GOT3 (cell line): ENCODE measurements around the gene ZNF598.
A peak's percentile ranks its signal among the peaks of the same experiment; 100 is the strongest.
"Not testable (repeated sequence)": the region's sequence is repeated elsewhere in the genome, so short reads cannot be mapped to it uniquely, and the experiment has no call there.

Experiments
- DNase-seq: peaks from one replicate; lab custom pipeline; 2025; ENCODE audit warnings: mixed read lengths; lab: John Stamatoyannopoulos, UW

ZNF598 gene

DNA sequence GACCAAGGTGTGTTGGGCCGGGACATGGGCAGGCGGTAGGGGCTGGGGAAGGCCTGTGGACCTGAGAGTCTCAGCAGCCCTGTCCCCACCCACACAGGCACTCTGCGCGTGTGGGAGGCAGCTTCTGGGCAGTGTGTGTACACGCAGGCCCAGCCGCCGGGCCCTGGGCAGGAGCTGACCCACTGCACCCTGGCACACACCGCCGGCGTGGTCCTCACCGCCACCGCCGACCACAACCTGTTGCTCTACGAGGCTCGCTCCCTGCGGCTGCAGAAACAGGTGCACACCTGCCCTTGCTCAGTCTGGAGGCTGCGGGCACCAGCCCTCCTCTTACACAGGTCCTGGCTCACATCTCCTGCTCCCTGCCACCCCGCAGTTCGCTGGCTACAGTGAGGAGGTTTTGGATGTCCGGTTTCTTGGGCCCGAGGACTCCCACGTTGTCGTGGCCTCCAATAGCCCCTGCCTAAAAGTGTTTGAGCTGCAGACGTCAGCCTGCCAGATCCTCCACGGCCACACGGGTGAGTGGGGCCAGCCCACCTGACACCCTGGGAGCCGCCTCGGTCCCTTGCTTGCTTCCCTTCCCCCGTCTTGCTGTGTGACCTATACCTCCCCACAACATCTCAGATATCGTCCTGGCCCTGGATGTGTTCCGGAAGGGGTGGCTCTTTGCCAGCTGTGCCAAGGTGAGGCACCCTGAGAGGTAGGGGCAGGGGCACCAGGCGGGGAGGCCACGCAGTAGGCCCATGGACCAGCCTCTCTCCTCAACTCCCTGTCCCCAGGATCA is 34.0 kb downstream of the ZNF598 start:
- DNase-seq = no peak

DNA sequence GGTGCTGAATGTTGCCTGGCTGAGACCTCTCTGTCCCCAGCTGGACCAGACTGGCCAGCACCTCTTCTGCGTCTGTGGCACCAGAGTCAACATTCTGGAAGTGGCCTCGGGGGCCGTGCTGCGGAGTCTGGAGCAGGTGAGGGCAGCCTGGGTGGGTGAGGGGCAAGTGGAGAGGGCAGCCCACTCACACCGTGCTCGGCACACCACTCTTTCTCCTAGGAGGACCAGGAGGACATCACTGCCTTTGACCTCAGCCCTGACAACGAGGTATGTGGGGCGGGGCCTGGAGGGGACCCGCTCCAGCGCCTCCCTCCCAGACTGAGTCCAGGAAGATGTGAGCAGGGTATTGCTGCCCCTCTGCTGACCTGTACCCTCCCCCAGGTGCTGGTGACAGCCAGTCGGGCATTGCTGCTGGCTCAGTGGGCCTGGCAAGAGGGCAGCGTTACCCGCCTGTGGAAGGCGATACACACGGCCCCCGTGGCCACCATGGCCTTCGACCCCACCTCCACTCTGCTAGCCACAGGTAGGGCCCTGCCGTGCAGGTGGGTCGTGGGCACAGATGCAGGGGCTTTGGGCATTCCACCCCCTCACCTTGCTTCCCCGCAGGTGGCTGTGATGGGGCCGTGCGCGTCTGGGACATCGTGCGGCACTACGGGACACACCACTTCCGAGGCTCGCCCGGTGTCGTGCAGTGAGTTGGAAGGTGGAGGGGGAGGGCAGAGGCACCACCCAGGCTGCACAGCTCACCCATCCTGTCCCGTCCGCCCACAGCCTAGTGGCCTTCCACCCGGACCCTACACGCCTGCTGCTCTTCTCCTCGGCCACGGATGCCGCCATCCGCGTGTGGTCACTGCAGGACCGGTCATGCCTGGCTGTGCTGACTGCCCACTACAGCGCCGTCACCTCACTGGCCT is 35.2 kb downstream of the ZNF598 start:
- DNase-seq = no peak

DNA sequence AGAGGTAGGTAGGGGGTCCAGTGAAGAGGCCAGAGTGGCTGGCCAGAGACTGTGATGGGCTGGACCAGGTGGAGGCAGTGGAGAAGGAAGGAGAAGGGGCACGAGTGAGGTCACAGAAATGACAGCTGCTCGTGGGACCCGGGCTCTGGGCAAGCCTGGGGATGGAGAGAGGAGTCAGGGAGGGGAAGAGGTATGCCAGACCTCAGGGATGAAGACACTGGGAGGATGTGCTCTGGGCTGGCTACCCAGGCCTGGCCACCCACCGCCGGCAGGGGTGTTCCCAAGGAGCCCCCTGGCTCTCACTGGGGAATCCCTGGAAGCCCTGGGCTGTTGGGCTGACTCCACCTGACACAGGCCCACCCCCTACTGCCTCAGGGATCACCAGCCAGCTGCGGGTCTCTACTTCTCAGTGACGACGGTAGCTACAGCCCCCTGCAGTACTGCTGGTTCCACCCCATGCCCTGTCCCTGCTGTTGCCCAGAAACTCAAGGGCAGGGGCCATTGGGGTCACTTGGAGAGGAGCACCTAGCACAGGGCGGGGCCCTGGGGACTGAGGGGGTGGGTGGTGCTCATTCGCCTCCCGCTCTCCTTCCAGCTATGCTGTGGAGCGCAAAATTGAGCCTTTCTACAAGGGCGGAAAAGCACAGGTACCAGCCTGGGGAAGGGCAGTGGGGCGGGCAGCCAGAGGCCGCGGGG is 36.0 kb downstream of the ZNF598 start:
- DNase-seq = no peak

DNA sequence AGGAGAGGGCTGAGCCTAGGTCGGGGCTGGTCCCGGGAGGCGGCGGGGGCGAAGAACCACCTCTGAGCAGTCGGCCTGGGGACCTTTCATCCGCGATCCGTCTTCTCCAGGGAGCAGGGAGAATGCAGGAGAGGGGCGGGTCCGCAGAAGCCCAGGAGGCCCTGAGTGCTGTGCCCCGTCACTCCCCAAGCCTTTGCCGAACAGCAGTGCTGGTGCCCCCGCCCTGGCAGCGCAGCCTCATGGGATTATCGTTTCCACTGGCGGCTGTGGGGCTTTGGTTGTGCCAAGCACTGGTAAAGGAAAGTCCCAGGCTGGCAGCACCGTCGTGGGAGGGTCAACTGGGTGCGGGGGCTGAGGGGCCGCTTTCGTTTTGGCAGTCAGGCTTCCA is 37.1 kb downstream of the ZNF598 start:
- no peak for DNase-seq

DNA sequence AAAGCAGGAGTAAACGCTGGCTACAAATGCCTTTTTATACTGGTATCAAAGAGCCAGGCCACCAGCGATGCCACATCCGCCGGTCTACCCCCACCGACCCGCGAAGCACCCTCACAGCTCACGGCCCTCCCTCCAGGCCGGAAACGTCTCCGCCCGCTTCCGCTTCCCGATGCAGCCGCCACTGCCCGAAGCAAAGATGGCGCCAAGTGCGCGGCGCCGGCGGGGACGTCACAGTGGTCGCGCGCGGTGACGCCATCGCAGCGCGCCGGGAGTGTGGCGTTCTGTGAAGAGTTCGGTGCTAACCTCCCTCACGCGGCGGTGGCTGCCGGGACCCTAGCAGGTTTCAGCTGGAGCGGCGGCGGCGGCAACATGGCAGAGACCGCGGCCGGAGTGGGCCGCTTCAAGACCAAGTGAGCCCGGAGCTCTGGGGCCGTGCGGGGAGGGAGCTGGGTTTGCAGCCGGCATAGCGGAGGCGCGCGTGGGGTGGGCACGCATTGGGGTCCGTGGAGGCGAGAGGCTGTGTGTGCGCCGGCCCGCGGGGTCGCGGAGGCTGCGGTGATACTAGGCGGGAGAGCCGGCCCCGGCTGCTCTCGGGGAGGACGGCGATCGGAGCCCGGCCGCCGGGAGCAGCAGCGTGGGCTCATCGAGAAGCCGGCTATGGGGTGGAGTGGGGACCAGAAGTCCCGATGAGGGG is 37.7 kb downstream of the ZNF598 start, which contains the start of gene TBL3:
Gene TBL3, plus strand, starts transcription at position 258 of the 694 bp plus-strand sequence. Its CDS starts 112 bp downstream, at position 370.
- DNase-seq = peak; percentile 87

DNA sequence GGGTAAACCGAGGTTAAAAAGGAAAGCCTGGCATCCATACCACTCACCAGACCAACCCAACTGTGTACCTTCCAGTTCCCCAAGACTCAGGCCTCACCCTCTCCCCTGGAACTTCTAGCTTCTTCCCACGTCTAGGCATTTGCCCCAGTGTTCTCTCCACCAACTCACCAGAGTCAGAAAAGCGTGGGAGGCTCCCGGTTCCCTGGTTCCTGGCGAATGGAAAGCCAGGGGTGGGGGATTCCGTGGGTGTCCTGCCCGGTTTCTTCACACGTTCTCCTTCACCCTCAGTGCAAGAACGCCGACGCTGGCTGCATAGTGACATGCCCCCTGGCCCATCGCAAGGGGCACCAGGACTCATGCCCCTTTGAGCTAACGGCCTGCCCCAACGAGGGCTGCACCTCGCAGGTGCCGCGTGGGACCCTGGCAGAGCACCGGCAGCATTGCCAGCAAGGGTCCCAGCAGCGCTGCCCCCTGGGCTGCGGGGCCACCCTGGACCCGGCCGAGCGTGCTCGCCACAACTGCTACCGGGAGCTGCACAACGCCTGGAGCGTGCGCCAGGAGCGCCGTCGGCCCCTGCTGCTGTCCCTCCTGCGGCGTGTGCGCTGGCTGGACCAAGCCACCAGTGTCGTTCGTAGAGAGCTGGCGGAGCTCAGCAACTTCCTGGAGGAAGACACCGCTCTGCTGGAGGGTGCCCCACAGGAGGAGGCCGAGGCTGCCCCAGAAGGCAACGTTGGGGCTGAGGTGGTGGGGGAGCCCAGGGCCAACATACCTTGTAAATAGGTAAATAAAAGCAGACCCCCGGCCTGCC is 41.3 kb downstream of the ZNF598 start:
- DNase-seq = no peak

DNA sequence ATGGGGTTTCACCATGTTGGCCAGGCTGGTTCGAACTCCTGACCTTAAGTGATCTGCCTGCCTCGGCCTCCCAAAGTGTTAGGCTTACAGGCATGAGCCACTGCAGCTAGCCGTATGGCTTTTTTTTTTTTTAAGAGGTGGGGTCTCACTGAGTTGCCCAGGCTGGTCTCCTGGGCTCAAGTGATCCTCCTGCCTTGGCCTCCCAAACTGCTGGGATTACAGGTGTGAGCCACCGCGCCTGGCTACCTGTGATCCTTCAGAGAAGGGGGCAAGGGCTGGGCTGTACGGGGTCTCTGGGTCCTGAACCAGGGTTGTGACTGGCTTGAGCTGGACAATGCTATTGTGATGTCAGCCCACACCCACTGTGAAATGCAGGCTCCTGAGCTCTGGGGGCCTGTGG is 43.2 kb downstream of the ZNF598 start, which contains the start of gene RNF151:
Gene RNF151, plus strand, starts transcription at position 397 of the 400 bp plus-strand sequence. CDS start 26 bp downstream, outside the sequence.
- DNase-seq = no peak

DNA sequence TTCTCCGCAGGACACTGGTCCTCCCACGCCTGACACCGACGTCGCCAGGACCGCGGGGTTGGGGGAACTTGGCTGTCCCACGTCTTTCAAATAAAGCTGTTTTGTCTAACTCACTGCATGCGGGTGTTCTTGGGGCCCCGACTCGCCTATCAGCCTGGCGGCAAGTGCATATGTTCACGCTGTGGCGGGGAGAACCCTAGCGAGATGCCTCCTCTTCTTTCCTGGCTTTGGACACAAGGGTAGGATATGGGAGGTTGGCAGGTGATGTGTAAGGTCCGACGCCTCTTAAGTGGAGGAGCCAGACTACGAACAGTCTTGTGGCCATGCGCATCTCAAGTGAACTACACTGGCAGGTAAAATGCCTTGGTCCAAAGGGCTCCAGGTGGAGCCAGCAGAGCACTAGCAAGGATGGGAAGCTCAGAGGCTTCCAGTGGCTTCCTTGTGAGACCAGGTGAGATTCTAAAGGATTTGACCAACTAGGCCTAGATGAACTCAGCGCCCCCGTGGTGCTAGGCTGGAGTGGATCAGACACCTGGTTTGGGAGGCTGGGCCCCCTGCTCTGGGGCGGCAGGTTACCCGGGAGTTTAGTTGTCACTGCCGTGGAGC is 44.1 kb downstream of the ZNF598 start:
- no peak for DNase-seq

DNA sequence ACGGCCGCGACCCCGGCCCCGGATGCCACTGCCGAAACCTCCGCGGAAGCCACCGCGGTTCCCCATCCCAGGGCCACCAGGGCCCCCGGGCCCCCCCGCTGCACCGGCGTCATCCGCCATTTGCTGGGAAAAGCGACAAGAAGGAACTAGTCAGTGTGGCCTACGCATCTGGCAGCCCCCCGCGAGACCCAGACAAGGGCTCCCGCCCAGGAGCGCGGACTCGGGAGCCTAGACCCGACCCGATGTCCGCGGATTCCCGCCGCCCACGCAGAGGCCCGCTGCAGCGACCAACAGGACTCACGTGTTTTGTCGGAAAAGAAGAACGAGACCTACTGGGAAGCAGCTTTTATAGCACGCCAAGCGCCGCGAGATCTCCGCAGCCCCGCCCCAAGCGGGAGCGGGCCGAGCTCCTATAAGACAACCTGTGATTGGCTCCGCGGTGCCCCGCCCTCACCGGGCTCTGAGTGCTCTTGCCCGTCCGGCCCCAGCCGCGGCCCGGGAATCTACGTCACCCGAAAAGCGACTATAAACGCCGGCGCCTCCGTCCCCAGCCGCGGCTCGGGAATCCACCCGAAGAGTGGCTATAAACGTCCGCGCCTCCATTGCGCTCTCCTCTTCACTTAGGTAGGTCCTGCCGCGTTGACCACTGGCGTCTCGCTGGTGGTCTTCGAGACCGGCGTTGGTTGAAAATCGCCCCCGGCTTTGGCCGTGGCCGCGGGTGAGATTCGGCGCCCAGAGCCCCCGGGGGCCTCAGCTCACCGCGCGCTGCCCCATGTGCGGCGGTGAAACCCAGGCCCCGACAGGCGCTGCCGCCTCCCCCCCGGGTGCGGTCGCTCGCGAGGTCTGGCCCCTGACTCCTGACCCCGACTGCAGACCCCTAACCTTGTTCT is 44.9 kb downstream of the ZNF598 start, which contains the start of gene RPS2:
Gene RPS2, minus strand, starts transcription at position 321 of the 890 bp plus-strand sequence. Its CDS starts 201 bp downstream, at position 120.
- DNase-seq = peak; percentile 97

DNA sequence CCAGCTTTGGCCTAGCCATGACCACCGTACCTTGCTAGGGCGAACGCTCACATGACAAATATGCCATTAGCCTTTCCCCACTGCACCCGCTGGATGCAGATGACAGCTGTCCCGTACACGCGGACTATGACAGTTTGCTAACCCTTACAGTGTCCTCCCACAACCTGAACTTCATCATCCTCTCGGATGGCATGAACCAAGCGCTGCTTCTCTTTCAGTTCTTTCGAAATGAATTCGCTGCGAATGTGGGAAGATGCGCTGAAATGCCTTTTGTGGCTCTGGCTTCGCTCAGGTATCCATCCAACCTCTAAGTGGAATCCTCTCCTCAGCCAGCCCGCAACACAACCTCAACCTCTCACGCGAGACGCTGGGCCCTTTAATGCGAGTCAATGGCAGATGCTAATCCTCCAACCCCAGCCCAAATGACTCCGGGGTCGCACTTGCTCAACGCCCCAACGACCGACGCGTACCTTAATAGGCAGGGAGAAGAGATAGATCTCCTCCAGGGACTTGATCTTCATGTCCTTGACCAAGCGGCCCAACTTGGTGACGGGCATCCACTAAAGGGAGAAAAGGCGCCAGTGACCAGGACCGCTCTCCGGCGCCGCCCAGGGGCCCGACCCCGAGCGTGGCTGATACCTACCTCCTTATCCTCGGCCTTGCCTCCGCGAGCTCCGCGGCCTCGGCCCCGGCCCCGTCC is 45.7 kb downstream of the ZNF598 start:
- DNase-seq = no peak

DNA sequence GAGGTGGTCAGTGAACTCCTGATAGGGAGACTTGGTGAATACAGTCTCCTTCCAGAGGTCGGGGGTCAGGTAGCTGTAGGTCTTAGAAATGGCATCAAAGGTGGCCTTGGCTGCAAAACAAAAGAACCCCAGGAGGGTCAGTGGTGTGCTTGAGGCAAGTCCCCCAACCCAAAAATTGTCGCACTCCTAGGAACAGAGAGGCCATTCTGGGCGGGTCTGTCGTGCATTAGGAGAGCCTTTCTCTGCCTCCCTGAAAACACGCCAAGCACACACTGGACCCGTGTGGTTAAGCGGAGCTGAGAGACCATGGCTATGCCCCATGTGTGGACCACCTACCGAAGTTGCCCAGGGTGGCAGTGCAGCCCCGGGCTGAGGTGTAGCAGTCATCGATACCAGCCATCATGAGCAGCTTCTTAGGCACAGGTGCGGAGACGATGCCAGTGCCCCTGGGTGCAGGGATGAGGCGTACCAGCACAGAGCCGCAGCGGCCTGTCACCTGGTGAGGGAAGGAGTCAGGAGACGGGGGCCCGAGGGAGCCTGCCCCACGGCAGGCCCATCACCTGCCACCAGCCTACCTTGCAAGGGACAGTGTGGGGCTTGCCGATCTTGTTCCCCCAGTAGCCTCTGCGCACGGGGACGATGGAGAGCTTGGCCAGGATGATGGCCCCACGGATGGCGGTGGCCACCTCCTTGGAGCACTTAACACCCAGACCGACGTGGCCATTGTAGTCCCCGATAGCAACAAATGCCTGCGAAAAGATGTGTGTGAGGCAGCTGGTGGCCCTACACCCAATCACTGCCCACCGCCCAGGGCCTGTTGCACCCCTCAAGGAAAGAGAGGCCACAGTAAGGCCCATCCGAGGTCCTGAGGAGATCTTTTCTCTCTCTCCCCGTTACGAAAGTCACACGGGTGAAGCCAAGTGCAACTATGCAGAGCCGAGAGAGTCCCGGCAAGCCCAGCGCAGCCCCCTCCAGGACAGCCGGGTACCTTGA is 47.2 kb downstream of the ZNF598 start:
- DNase-seq = not testable (repeated sequence)

DNA sequence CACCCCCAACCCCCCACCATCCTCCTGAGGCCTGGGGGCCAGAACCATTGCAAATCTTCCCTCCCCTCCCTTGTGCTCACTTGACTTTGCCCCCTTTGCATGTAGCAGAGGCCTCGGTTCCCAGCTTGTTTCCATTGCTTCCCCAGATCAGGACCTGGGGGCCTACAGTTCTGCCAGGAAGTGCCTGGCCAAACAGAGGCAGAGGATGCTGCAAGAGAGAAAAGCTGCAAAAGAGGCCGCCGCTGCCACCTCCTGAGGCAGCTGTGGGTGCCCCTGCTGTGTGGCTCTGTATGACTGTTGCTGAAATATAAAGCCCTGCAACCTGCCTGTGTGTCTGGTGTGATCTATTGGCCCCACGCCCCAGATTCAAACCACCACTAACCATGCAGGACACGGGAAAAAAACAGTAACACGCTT is 48.0 kb downstream of the ZNF598 start:
- no peak for DNase-seq

DNA sequence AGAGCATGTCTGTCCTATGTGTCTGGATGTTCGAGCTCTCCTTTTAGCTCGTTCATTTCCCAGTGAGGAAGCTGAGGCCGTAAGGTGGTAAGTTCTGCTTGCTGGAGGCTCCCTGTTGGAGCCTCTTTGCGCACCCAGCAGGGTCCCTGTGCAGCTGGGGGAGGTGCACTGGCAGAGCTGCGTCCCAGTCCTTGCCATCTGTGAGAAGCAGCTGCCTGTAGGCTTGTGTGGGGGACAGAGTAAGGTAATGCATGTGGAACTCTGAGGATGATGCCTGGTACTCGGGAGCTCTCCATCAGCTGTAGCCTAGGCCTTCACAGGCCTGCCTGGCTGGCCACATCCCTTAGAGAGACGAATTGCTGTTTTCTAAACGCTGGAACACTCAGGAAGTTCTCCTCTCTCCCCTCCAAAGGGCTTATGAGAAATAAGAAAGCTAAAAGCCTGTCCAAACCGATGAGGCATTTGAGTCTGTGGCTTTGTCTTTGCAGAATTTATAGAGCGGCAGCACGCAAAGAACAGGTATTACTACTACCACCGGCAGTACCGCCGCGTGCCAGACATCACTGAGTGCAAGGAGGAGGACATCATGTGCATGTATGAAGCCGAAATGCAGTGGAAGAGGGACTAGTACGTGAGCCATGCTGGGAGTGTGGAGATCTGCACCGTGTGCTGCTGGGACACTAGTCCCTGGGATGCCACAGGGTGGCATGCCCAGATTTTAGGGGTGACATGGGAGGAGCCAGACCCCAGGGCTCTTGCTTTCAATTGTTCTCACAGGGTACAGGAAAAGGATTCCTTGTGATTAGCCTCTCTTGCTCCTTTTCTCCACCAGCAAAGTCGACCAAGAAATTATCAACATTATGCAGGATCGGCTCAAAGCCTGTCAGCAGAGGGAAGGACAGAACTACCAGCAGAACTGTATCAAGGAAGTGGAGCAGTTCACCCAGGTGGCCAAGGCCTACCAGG is 48.7 kb downstream of the ZNF598 start:
- DNase-seq = peak; percentile 20

DNA sequence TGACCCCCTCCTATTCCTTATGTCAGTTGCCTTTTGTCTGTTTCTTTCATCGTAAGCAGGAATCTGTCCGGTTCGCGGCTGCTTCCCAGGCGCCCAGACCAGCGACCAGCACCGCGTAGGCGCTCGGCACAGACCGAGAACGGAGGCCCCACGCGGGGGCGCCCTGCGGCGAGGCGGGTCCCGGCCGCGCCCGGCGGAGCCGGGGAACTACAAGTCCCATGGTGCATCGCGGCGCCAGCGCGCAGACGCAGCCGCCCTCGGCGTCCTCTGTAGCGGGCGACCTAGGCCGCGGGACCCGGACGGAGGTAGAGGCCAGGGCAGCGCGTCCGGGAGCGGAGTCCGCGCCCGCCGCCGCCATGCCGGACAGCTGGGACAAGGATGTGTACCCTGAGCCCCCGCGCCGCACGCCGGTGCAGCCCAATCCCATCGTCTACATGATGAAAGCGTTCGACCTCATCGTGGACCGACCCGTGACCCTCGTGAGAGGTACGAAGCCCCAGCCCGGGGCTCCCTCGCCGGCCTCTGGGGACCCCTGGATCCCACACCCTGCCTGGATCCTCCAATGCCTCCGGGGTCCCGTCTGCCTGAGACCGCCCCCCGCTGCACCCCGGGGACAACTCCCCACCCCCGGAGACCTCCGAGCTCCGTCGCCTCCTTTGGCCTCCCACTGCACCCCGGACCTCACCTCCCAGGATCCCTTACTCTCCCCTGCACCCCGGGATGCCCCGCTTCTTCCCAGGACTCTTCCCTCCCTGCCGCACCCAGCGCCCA is 50.2 kb downstream of the ZNF598 start, which contains the start of gene NDUFB10:
Gene NDUFB10, plus strand, starts transcription at position 270 of the 771 bp plus-strand sequence. Its CDS starts 87 bp downstream, at position 357.
- DNase-seq = peak; percentile 82

DNA sequence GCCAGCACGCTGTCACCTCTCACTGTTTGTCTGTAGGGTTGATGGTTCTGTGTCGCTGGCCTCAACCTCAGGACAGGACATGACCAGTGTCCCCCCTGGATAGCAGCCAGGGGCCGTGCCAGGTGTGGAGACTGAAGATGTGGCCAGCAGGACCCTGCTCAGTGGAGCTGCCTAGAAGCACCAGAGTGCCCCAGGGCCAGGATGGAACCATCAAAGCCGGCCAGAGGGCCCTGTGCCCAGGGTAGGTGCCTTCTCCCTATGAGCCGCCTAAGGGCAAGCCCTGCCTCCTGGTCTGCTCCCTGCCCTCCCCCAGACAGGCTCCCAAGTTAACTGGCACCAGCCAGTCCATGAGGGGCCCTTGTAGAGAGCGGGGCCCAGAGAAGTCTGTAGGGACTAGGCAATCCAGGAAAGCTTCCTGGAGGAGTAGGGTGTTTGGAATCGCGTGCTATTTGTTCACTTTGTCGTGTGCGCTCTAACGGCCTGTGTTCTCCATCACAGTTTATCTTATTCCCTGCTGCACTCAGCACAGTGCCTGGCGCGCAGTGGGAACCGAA is 50.8 kb downstream of the ZNF598 start:
- DNase-seq = no peak
